K562 (cell line): Measurements from ENCODE around the gene AMBRA1. TPM values are rescaled to one million over a fixed set of nuclear protein-coding genes. Genes with fewer than 3 reads are reported as not detected.

Source experiments
- DNMT1 ChIP-seq: fragments of 450-650 bp; IDR thresholded peaks from 2 replicates; pipeline ENCODE4 v1.6.1; 2016; ENCODE audit warnings: antibody characterized with exemption, mild to moderate bottlenecking
- KDM5B ChIP-seq: fragments of 200-600 bp; sonication (generic); IDR thresholded peaks from 2 replicates; pipeline ENCODE4 v1.6.1; 2012; ENCODE audit warnings: low read depth, mild to moderate bottlenecking, moderate library complexity, low read length, control low read depth, inconsistent platforms; ENCODE audit not compliant: insufficient replicate concordance
- RBM25 ChIP-seq: fragments of 200-400 bp; formaldehyde crosslinking; IDR thresholded peaks from 2 replicates; pipeline ENCODE4 v1.6.1; 2018; ENCODE audit warnings: low read length, low read depth, moderate library complexity; ENCODE audit not compliant: severe bottlenecking
- ZC3H8 ChIP-seq: fragments of 450-650 bp; IDR thresholded peaks from 2 replicates; pipeline ENCODE4 v1.6.1; 2017
- ZNF121 ChIP-seq: sonication (generic); formaldehyde crosslinking; conservative IDR thresholded peaks from 2 replicates; pipeline ENCODE4 v1.8.0; 2022; ENCODE audit warnings: missing genetic modification reagents
- ZNF644 ChIP-seq: fragments of 200-800 bp; sonication (Bioruptor generic); IDR thresholded peaks from 2 replicates; pipeline ENCODE4 v1.6.1; 2016; ENCODE audit warnings: low read depth, missing genetic modification characterization, missing compliant biosample characterization
- ZNF77 ChIP-seq: fragments of 250-450 bp; sonication (Bioruptor Pico); IDR thresholded peaks from 2 replicates; pipeline ENCODE4 v1.5.0; 2020
- polyA plus RNA-seq, 8 experiments: library from polyadenylated mRNA; depleted of rRNA in 4 of 8; stranded (reverse) in 5 of 8; unstranded in 3 of 8; fragments of >200 nt; fragmentation: Nextera tagmentation in 2 of 8; fragmentation: Illumina TruSeq in 1 of 8; extraction: Ambion mirVana in 2 of 8; extraction: Trizol in 1 of 8; gene quantifications; 2 replicates each; pipeline versions ENCODE4 v1.2.1 to v1.2.3, GENCODE V29; 2011 to 2014; ENCODE audit warnings: inconsistent platforms in 1 of 8, missing spikeins in 1 of 8
- total RNA-seq, 7 experiments: library from RNA; depleted of rRNA in 6 of 7; stranded (reverse); fragments of >200 nt in 6 of 7; fragmentation: Illumina TruSeq in 2 of 7; extraction: Trizol in 2 of 7; gene quantifications; 2 replicates each; pipeline versions ENCODE4 v1.2.1 to v1.2.3, GENCODE V29; 2011 to 2021; ENCODE audit warnings: low replicate concordance in 1 of 7
- TF ChIP-seq, protein P1 (sequence below): sonication (generic); formaldehyde crosslinking; IDR thresholded peaks from 2 replicates; pipeline ENCODE4 v1.8.1; 2023; ENCODE audit warnings: missing genetic modification reagents, mild to moderate bottlenecking, borderline replicate concordance

Gene AMBRA1
- total and polyA plus RNA-seq, 9 of the 15 experiments (the other 6 are each of a cell fraction or from before 2014, with no cell fraction given), result 0.15 to 24.5 (median 13.0) TPM

DNA sequence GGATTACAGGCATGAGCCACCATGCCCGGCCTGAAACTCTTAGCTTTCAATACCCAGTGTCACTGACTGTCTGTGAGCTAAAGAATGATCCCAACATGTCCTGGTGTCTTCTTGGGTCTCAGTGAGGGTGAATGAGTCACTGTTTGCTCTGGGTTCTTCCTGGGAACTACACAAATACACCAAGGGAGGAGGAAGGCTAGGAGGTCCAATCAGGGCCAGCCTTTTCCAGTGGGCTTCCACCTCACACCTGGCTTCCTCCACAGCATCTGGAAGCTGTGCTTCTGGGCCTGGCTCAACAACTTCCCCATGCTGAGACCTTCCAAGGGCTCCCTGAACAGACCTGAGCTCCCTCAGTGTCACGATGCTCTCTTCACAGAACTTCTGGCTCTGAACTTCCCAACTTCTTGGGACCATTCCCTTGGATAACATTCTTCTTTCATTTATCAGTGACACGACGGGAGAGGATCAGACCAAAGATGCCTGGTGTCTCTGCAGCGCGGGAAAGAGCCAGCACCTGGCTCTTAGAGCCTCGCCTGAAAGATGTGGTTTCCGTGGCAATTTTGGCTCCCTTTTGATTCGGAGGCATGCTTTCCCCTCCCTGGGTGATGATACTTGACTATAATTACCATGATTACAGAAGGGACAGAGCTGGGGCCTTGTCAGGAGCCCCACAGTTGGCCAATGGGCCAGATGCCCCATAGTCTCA lies 179.9 kb downstream of the AMBRA1 start (continued):
- TF ChIP-seq, protein P1, sequence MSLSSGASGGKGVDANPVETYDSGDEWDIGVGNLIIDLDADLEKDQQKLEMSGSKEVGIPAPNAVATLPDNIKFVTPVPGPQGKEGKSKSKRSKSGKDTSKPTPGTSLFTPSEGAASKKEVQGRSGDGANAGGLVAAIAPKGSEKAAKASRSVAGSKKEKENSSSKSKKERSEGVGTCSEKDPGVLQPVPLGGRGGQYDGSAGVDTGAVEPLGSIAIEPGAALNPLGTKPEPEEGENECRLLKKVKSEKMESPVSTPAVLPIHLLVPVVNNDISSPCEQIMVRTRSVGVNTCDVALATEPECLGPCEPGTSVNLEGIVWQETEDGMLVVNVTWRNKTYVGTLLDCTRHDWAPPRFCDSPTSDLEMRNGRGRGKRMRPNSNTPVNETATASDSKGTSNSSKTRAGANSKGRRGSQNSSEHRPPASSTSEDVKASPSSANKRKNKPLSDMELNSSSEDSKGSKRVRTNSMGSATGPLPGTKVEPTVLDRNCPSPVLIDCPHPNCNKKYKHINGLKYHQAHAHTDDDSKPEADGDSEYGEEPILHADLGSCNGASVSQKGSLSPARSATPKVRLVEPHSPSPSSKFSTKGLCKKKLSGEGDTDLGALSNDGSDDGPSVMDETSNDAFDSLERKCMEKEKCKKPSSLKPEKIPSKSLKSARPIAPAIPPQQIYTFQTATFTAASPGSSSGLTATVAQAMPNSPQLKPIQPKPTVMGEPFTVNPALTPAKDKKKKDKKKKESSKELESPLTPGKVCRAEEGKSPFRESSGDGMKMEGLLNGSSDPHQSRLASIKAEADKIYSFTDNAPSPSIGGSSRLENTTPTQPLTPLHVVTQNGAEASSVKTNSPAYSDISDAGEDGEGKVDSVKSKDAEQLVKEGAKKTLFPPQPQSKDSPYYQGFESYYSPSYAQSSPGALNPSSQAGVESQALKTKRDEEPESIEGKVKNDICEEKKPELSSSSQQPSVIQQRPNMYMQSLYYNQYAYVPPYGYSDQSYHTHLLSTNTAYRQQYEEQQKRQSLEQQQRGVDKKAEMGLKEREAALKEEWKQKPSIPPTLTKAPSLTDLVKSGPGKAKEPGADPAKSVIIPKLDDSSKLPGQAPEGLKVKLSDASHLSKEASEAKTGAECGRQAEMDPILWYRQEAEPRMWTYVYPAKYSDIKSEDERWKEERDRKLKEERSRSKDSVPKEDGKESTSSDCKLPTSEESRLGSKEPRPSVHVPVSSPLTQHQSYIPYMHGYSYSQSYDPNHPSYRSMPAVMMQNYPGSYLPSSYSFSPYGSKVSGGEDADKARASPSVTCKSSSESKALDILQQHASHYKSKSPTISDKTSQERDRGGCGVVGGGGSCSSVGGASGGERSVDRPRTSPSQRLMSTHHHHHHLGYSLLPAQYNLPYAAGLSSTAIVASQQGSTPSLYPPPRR (CRISPR knock-in tag), result no peak
- TF ChIP-seq ZNF644 (tag), result no peak
- TF ChIP-seq DNMT1, result no peak
- TF ChIP-seq RBM25, result no peak
- TF ChIP-seq KDM5B, result no peak
- TF ChIP-seq ZNF77 (CRISPR knock-in tag), result no peak
- TF ChIP-seq ZNF121 (CRISPR knock-in tag), result no peak
- no peak for TF ChIP-seq ZC3H8
